ENCODE results near the gene CD300LG. TPM values are rescaled to one million over a fixed set of nuclear protein-coding genes. Genes with fewer than 3 reads are reported as not detected.
A peak's percentile ranks its signal among the peaks of the same experiment; 100 is the strongest.

The CD300LG gene
- polyA plus RNA-seq, 1 experiment, result not detected

DNA sequence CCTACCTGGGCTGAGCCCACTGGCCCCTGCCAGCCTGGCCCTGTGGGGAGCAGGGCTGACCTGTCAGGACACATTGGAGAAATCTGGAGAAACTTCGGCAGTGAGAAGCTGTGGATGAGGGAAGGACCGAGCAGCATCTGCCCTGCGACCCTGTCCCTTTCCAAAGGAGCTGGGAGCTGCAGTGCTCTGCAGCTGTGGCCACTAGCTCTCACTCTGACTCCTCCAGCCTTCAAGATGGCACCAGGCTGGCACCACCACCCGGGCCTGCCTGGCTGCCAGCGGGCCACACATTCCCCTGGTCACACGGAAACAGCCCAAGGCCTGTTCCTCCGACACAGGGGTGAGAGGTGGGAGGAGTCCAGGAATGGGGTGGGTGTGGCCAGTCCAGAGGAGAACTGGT lies 30.1 kb downstream of the CD300LG start:
- no peak for DNase-seq (ENCODE audit: low read depth, low spot score)
- TF ChIP-seq, protein P1, sequence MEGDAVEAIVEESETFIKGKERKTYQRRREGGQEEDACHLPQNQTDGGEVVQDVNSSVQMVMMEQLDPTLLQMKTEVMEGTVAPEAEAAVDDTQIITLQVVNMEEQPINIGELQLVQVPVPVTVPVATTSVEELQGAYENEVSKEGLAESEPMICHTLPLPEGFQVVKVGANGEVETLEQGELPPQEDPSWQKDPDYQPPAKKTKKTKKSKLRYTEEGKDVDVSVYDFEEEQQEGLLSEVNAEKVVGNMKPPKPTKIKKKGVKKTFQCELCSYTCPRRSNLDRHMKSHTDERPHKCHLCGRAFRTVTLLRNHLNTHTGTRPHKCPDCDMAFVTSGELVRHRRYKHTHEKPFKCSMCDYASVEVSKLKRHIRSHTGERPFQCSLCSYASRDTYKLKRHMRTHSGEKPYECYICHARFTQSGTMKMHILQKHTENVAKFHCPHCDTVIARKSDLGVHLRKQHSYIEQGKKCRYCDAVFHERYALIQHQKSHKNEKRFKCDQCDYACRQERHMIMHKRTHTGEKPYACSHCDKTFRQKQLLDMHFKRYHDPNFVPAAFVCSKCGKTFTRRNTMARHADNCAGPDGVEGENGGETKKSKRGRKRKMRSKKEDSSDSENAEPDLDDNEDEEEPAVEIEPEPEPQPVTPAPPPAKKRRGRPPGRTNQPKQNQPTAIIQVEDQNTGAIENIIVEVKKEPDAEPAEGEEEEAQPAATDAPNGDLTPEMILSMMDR (IDR thresholded peaks at IDR 0.05; ENCODE audit: low read depth, low read length), result no peak
- H3K27me3 ChIP-seq (ENCODE audit: control insufficient read depth, insufficient read depth, low read length), result peaks cover 27% of the 10 kb centered on the region
- ChIA-PET CTCF (interaction anchor here (0.6 to 2.9 kb wide), 10 partner anchors 10 to 328 kb away, joined by 3 to 49 read pairs (median 10); partner anchors contain the start of gene CD300LG), POLR2A (no interaction called here)
- no peaks in the 10 kb centered on the region; the same call in 1 of the 2 replicates for H3K9me3 ChIP-seq (ENCODE audit: control insufficient read depth, insufficient read depth, low read length)
- H3K4me3 ChIP-seq (ENCODE audit: low read depth, low read length), result no peak overlapping the region
- no peak overlapping the region for H3K27ac ChIP-seq (ENCODE audit: low read depth, low read length)

DNA sequence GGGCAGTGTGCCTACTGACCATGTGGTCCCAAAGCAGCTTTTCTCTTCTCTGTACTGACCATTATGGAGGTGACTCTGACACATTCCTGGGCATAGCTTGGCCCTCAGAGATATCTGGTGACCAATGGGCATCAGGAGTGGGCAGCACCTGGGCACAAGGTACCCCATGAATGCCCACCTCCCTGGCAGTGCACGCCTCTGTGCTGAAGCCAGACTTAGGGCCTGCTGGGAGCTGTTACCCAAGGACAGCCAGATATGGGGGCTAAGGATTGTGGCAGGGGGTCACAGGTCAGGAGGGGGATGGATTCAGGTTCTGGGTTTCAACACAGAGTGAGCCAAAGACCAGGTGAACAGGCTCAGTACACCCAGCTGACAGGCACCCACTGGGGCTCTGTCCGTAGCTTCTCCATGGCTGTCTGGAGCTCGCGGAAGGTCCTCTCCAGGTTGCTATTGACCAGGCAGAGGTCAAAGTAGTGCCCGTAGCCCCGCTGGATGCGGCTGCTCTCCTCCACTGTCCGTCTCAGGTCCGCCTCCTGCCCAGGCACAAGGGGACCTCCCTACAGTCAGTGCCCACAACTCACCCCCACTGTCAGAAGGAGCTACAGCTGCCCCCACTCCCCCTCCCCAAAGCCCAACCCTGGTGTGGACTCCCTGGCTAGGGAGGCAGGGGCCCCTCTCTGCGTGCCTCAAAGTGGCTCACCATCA lies 30.6 kb downstream of the CD300LG start:
- H3K27ac ChIP-seq (ENCODE audit: low read depth, low read length), result no peak overlapping the region
- TF ChIP-seq, protein P1 (IDR thresholded peaks at IDR 0.05; ENCODE audit: low read depth, low read length), result no peak
- POLR2A ChIA-PET, result no interaction called here
- H3K9me3 ChIP-seq (ENCODE audit: control insufficient read depth, insufficient read depth, low read length), result no peaks in the 10 kb centered on the region; the same call in 1 of the 2 replicates
- CTCF ChIA-PET, result interaction anchor here (0.5 to 2.9 kb wide), 42 partner anchors 11 to 327 kb away, joined by 3 to 49 read pairs (median 4); partner anchors contain the start of genes ASB16, CD300LG and HDAC5
- H3K27me3 ChIP-seq (ENCODE audit: control insufficient read depth, insufficient read depth, low read length), result peaks cover 23% of the 10 kb centered on the region
- H3K4me3 ChIP-seq (ENCODE audit: low read depth, low read length), result no peak overlapping the region
- no peak for DNase-seq (ENCODE audit: low read depth, low spot score)

DNA sequence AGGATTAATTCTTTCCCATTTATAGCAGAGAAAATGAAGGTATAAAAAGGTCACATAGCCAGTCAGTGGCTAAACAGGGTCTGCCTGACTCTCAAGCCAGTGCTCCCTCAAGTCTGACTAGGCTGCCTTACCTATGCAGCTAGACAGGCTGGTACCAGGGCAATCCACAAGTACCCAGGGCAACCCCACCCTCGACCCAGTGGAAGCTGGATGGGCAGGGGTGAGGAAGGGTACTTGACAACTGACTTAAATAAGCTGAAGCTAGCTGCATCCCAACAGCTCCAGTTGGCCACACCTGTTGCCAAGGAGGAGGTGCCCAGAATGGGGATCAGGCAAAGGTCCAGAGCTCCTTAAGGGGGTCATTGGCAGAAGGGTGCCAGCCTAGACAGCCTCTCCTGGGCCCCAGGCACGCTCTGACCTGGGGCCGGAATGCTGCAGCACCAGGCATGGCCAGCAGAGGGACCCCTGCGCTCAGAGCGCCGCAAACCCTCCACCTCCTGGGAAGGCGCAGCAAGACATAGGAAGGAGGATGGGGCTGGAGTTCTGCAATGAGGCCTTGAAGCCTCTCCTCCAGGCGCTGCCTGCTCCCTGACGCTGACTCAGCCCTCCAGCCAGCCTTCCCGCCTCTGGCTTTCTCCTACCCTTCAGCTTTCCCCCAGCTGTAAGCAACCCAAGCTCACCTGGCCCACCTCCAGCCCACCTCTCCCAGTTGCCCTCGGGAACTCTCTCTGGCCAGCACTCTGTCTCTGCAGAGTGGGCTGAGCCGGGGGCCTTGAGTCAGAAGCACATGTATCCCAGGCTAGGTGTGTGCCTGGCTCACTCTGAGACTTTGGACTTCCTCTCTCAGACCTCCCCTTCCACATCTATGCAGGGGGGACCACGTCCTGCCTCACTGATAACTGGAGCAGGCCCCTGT lies 31.5 kb downstream of the CD300LG start:
- TF ChIP-seq, protein P1 (IDR thresholded peaks at IDR 0.05; ENCODE audit: low read depth, low read length), result peak; percentile 97
- no peak overlapping the region for H3K4me3 ChIP-seq (ENCODE audit: low read depth, low read length)
- H3K9me3 ChIP-seq (ENCODE audit: control insufficient read depth, insufficient read depth, low read length), result no peaks in the 10 kb centered on the region; the same call in 1 of the 2 replicates
- H3K27me3 ChIP-seq (ENCODE audit: control insufficient read depth, insufficient read depth, low read length), result peaks cover 18% of the 10 kb centered on the region
- ChIA-PET CTCF (interaction anchor here (0.5 to 2.9 kb wide), 42 partner anchors 10 to 307 kb away, joined by 3 to 49 read pairs (median 4); partner anchors contain the start of genes ASB16, CD300LG and HDAC5), POLR2A (no interaction called here)
- DNase-seq (ENCODE audit: low read depth, low spot score), result peak; percentile 74
- no peak overlapping the region for H3K27ac ChIP-seq (ENCODE audit: low read depth, low read length)

DNA sequence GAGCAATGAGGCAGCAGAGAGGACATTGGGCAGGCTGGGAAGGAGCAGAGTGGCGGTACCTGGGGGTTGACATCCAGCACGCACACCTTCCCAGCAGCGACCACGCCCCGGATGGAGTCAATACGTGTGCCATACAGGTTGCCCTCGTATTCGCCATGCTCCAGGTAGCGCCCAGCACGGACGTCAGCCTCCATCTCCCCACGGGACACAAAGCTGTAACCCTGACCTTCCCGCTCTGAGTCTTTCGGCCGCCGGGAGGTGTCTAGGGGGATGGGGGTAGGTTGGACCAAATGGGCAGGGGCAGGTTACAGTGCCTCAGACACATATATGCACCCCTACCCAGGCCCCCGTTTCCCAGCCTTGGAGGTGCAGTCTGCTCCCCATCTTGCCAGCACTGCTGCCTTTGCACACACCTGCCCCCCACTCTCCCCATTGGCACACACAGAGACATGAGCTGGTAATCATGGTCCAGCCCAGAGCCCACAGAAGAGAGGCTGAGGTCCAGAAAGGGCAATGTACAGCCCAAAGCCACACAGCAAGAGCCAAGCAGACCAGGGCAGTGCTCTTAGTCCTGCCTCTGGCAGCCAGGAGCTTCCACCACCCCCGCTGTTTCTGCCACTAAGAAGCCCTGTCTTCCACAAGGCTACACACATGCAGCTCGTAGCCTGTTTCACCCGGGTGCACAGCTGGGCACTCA lies 32.9 kb downstream of the CD300LG start:
- Histone ChIP-seq H3K27ac (ENCODE audit: low read depth, low read length) (no peak overlapping the region), H3K4me3 (ENCODE audit: low read depth, low read length) (no peak overlapping the region), H3K27me3 (ENCODE audit: control insufficient read depth, insufficient read depth, low read length) (peaks cover 14% of the 10 kb centered on the region), H3K9me3 (ENCODE audit: control insufficient read depth, insufficient read depth, low read length) (no peaks in the 10 kb centered on the region; the same call in 1 of the 2 replicates)
- DNase-seq (ENCODE audit: low read depth, low spot score), result no peak
- TF ChIP-seq, protein P1 (IDR thresholded peaks at IDR 0.05; ENCODE audit: low read depth, low read length), result no peak
- POLR2A ChIA-PET, result no interaction called here
- CTCF ChIA-PET, result interaction anchor here (0.6 to 2.9 kb wide), 6 partner anchors 25 to 114 kb away, joined by 3 to 17 read pairs (median 3); no protein-coding TSS in a partner anchor

Measured in AG04450 (cell line).